Mucosa of descending colon (tissue), 3 donors: Measurements from ENCODE around the gene PMF1. TPM values are rescaled to one million over a fixed set of nuclear protein-coding genes. Genes with fewer than 3 reads are reported as not detected.
A peak's percentile ranks its signal among the peaks of the same experiment; 100 is the strongest.

ENCODE experiments used
- ATAC-seq: fragments of 200-7000 bp; cut with Tn5 transposase; one replicate; pipeline ENCODE4 v1.9.1; 2020; ENCODE audit warnings: mild to moderate bottlenecking, moderate library complexity
- DNase-seq, 3 donors: peaks; one replicate each; pipeline ENCODE4 v3.0.0-alpha.2; 2020
- H3K36me3 ChIP-seq: fragments of 200-600 bp; one replicate; pipeline ENCODE4 v1.8.0; 2021; ENCODE audit warnings: low read depth, mild to moderate bottlenecking
- H3K4me1 ChIP-seq: fragments of 200-600 bp; one replicate; pipeline ENCODE4 v1.8.0; 2021; ENCODE audit warnings: low read depth, mild to moderate bottlenecking
- H3K4me3 ChIP-seq: fragments of 200-600 bp; one replicate; pipeline ENCODE4 v1.8.0; 2021; ENCODE audit warnings: mild to moderate bottlenecking
- H3K9me3 ChIP-seq: fragments of 200-600 bp; one replicate; pipeline ENCODE4 v1.8.0; 2021; ENCODE audit warnings: mild to moderate bottlenecking
- intact Hi-C, 2 donors: fragments of 100-400 bp; cut with DNase I in 1 of 2; cut with micrococcal nuclease in 1 of 2; formaldehyde crosslinking; loops; one replicate each; pipeline versions ENCODE4 v1.11.0 to v1.11.1; 2022; cut with DNase I, micrococcal nuclease
- total RNA-seq, 3 donors: library from RNA; stranded (reverse); fragmentation: NEBNext Ultra II Directional in 2 of 3; extraction: Animal tissue kit (Norgen Biotek cat#: 25700) in 2 of 3; gene quantifications; one replicate each; pipeline versions ENCODE4 v1.2.1 to v1.2.4, GENCODE V29; 2021 to 2023
- TF ChIP-seq, protein P1 (sequence below): fragments of 200-600 bp; IDR thresholded peaks from one replicate; pipeline ENCODE4 v1.8.0; 2022; ENCODE audit warnings: antibody characterized with exemption, mild to moderate bottlenecking
- donor health status: DM: no; HTN: no; CAD: no; lungs with moderate emphysema.
- donor health status: DM: no; HTN: no; CAD: no.
- donor health status: DM: no; HTN: yes; CAD: no.

Gene PMF1
- total RNA-seq, 3 donors from 2014 or later, result 38.1 to 46.8 (median 43.6) TPM

DNA sequence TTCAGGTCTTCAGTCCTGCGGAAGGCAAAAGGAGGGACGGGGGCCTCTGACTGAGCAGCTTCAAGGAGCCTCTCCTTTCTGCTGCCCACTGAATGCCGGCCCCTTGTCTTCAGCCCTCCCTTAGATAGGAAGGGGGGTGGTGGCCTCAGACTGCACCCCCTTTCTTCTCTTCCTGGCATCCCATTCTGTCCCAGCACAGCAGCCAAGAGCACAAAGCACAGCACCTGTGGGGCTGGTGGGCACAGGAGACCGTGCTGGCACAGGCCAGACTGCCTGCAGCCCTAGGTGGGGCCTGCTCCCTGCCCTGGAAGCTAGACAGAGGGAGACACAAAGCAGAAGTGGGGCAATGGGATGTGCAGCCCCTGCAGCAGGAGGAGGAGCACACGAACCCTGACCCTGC is 36.8 kb downstream of the PMF1 start:
- Histone ChIP-seq H3K36me3 (peaks cover 4% of the 10 kb centered on the region), H3K4me1 (peaks cover 16% of the 10 kb centered on the region), H3K4me3 (no peak overlapping the region), H3K9me3 (no peaks in the 10 kb centered on the region)
- intact Hi-C loops, result no loop called here
- TF ChIP-seq, protein P1, sequence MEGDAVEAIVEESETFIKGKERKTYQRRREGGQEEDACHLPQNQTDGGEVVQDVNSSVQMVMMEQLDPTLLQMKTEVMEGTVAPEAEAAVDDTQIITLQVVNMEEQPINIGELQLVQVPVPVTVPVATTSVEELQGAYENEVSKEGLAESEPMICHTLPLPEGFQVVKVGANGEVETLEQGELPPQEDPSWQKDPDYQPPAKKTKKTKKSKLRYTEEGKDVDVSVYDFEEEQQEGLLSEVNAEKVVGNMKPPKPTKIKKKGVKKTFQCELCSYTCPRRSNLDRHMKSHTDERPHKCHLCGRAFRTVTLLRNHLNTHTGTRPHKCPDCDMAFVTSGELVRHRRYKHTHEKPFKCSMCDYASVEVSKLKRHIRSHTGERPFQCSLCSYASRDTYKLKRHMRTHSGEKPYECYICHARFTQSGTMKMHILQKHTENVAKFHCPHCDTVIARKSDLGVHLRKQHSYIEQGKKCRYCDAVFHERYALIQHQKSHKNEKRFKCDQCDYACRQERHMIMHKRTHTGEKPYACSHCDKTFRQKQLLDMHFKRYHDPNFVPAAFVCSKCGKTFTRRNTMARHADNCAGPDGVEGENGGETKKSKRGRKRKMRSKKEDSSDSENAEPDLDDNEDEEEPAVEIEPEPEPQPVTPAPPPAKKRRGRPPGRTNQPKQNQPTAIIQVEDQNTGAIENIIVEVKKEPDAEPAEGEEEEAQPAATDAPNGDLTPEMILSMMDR, result no peak
- DNase-seq (no peak), ATAC-seq (no peak)

DNA sequence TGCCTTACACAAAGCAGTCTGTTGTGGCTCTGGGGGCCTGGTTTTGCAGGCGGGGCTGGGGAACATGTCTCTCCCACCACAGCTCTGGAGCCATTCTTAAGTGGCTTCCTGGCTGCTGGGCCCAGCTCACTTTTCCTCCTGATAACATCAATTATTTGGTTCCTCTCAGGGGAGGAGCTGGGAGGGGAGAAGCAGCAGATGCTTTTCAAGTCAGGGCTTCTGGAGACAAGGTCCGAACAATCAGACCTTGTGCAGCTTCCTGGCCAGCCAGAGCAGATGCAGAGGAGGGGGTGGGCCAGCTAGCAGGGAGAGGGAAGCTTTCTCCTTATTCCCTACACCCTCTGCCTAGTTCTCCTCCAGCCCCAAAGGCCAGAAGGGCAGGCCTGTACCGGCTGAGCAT is 38.7 kb downstream of the PMF1 start:
- TF ChIP-seq, protein P1, result no peak
- H3K36me3 ChIP-seq, result peaks cover 4% of the 10 kb centered on the region
- H3K4me1 ChIP-seq, result peaks cover 6% of the 10 kb centered on the region
- DNase-seq (no peak), ATAC-seq (no peak)
- no peaks in the 10 kb centered on the region for H3K9me3 ChIP-seq
- H3K4me3 ChIP-seq, result no peak overlapping the region
- intact Hi-C loops, result no loop called here

DNA sequence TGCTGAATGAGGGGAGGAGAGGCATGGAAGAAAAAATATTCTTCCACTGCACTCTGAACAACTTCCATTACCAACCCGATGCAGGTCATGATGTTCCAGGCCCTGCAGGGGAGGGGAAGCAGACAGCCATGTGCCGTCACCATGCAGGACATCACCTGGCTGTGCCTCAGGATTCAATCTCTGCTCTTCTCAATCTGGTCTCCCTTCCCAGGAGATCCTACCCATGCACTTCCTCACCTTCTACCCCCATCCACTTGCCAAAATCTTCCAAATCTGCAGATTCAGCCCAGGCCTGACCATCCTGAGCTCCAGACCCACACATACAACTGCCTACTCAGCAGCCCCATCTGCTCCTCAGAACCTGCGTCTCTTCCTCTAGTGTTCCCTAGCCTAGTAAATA is 40.8 kb downstream of the PMF1 start:
- Histone ChIP-seq H3K36me3 (peaks cover 4% of the 10 kb centered on the region), H3K4me3 (no peak overlapping the region), H3K9me3 (no peaks in the 10 kb centered on the region), H3K4me1 (no peaks in the 10 kb centered on the region)
- intact Hi-C loops, result no loop called here
- no peak for DNase-seq
- TF ChIP-seq, protein P1, result no peak
- no peak for ATAC-seq

DNA sequence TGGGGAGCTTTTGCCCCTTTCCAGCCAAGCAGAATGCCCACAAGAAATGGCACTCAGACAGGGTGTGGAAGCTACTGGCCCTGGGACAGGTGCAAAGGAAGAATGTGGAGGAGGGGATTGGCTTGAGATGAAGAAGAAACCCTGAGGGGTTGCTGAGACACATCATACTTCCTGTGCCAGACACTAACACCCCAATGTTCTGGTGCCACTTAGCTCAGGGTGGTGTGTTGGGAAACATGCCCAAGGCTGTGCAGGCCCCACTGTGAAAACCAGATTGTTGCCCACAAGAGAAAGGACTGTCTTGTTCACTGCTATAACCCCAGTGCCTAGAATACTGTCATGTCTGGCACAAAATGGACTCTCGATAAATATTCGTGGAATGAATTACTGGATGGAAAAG is 44.9 kb downstream of the PMF1 start:
- Histone ChIP-seq H3K36me3 (peaks cover 23% of the 10 kb centered on the region), H3K4me1 (no peaks in the 10 kb centered on the region), H3K9me3 (no peaks in the 10 kb centered on the region), H3K4me3 (no peak overlapping the region)
- no peak for ATAC-seq
- intact Hi-C loops, result no loop called here
- DNase-seq, result no peak
- TF ChIP-seq, protein P1, result no peak

DNA sequence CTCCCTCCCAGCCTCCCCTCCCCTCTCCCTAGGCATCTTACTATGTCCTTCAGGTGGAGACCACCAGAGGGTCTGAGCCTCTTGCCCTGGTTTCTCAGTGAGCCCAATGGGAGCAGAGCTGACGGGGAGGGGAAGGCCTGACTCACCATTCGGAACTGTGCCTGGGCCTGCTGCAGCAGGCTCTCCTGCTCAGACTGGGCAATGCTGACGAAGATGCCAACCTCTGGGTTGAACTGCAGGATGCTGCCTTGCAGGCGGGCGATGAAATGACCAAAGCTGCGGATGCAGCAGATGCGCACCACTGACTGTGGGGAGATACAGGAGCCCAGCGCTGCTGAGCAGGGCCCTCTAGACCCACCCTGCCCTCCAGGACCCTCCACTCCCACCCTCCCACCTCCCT is 46.1 kb downstream of the PMF1 start:
- TF ChIP-seq, protein P1, result no peak
- Histone ChIP-seq H3K4me1 (no peaks in the 10 kb centered on the region), H3K9me3 (no peaks in the 10 kb centered on the region), H3K4me3 (no peak overlapping the region), H3K36me3 (peaks cover 25% of the 10 kb centered on the region)
- intact Hi-C loops, result no loop called here
- no peak for DNase-seq
- no peak for ATAC-seq

DNA sequence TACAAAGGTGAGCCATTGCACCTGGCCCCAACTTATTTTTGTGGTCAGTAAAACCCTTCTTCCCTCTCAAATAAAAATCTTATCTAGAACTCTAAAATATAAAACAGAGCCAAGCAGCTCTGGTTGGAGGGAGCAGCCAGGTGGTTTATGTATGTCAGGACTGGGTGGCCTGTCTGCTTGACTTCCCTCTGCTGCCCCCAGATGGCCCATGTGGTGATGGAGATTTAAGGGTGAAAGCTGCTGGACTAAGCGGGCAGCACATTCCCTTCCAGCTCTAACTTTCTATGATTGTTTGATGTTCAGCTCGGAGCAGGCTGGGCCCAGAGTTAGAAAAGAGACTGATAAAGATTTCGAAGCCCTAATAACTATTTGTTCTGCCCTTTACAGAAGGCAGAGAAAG is 47.0 kb downstream of the PMF1 start:
- Histone ChIP-seq H3K9me3 (no peaks in the 10 kb centered on the region), H3K36me3 (peaks cover 25% of the 10 kb centered on the region), H3K4me1 (no peaks in the 10 kb centered on the region), H3K4me3 (no peak overlapping the region)
- intact Hi-C loops, result no loop called here
- ATAC-seq (no peak), DNase-seq (peak in 1 of 3 donors; percentile 22)
- TF ChIP-seq, protein P1, result no peak
